ENCODE measurements around the gene FRAS1. TPM values are rescaled to one million over a fixed set of nuclear protein-coding genes. Genes with fewer than 3 reads are reported as not detected.

Gene FRAS1
- total RNA-seq, 1 donor from 2014 or later, result 163 TPM

DNA sequence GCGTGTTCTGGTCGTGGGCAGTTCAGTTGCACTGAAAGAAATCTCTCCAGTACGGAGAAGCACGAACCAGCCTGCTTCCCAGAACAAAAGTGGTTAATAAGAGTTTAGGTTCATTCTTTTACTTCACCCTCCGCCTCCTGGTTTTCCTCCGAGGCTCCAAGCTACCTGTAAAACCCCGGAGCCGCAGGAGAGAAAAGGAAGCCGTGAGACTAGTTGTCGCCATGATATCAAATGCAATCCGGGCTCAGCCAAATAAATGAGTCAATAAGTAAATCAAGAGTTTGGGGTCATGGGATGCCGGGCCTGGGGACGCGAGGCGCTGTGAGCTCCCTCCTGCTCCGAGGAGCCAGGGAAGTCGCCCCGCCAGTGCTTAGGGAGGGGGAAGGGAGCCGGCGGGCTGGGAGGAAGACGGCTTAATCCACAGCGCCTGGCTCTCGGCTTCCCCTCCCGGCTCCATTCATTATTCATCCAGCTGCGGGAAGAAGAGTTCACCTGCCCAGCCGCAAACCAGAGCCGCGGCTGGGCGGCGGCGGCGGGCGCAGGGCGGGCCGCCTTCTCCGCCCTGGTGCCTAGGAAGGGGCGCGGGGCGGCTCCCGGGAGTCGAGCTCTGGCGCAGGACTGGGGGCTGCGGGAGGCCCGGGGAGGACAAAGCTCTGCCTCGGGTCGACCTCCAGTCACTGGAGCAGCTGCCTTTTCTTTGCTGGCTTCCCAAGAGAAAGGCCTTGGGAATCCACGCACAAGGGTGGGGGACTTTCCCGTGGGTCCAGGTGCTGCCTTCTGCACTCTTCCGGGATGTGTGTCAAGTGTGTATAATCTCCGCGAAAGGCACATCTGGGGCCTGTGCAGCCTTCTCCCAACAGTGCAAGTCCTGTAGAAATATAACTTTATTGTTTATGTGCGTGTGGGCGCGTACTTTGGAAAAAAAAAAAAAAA, 1.7 kb downstream of the FRAS1 start:
- no peaks in the 10 kb centered on the region for H3K9me3 Mint-ChIP-seq (ENCODE audit: low read depth)
- peaks cover 16% of the 10 kb centered on the region for H3K4me1 Mint-ChIP-seq (ENCODE audit: low read depth)
- TF ChIP-seq, protein P1, sequence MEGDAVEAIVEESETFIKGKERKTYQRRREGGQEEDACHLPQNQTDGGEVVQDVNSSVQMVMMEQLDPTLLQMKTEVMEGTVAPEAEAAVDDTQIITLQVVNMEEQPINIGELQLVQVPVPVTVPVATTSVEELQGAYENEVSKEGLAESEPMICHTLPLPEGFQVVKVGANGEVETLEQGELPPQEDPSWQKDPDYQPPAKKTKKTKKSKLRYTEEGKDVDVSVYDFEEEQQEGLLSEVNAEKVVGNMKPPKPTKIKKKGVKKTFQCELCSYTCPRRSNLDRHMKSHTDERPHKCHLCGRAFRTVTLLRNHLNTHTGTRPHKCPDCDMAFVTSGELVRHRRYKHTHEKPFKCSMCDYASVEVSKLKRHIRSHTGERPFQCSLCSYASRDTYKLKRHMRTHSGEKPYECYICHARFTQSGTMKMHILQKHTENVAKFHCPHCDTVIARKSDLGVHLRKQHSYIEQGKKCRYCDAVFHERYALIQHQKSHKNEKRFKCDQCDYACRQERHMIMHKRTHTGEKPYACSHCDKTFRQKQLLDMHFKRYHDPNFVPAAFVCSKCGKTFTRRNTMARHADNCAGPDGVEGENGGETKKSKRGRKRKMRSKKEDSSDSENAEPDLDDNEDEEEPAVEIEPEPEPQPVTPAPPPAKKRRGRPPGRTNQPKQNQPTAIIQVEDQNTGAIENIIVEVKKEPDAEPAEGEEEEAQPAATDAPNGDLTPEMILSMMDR (IDR thresholded peaks at IDR 0.05; ENCODE audit: unreplicated experiment), result no peak
- H3K27ac Mint-ChIP-seq, result peak overlapping the region; percentile 93
- no peaks in the 10 kb centered on the region for H3K36me3 Mint-ChIP-seq (ENCODE audit: insufficient read depth)
- DNase-seq (ENCODE audit: low spot score, unreplicated experiment), result peak; percentile 48
- H3K4me3 Mint-ChIP-seq (ENCODE audit: low read depth), result peak overlapping the region; percentile 88
- H3K27me3 Mint-ChIP-seq, result no peaks in the 10 kb centered on the region

DNA sequence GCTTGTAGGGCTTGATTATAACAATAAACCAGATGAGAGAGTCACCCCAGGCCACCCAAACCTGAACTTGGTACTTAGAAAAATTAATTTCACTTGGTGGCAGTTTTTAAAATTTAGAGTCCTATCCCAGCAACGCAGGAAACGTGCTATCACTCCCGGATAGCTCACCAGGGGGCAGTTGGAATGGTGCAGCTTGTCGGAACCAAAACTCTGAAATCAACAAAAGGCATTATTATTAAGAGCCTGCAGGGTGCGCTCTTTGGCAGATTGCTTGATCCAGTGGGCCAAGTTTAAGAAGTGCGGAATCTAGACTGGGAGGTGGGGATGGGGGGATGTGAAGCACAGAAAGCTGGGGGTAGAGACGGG, 2.4 kb downstream of the FRAS1 start:
- Mint-ChIP-seq H3K4me1 (ENCODE audit: low read depth) (peaks cover 16% of the 10 kb centered on the region), H3K27ac (peak overlapping the region; percentile 93), H3K27me3 (no peaks in the 10 kb centered on the region), H3K9me3 (ENCODE audit: low read depth) (no peaks in the 10 kb centered on the region), H3K36me3 (ENCODE audit: insufficient read depth) (no peaks in the 10 kb centered on the region), H3K4me3 (ENCODE audit: low read depth) (peak overlapping the region; percentile 88)
- TF ChIP-seq, protein P1 (IDR thresholded peaks at IDR 0.05; ENCODE audit: unreplicated experiment), result peak; percentile 74
- peak; percentile 41 for DNase-seq (ENCODE audit: low spot score, unreplicated experiment)

DNA sequence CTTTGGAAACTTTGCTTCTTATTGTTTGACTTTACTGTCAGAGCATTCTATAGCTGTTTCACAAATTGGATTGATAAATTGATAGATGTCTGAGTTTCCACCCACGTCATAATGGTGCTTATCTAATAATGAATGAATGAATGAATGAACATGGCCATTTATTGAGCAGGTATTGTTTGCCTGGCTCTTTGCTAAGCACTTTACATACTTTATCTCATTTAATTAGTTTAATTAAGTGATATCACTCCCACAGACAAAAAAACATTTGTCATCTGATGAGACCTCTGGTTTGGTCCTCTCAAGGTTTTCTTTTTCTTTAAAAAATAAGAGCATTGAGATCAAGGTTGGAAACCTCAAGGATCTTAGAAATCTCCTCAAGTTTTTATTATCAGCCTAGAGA, 2.8 kb downstream of the FRAS1 start:
- no peaks in the 10 kb centered on the region for H3K9me3 Mint-ChIP-seq (ENCODE audit: low read depth)
- H3K4me1 Mint-ChIP-seq (ENCODE audit: low read depth), result peaks cover 16% of the 10 kb centered on the region
- DNase-seq (ENCODE audit: low spot score, unreplicated experiment), result no peak
- peak overlapping the region; percentile 20 for H3K27ac Mint-ChIP-seq
- no peaks in the 10 kb centered on the region for H3K36me3 Mint-ChIP-seq (ENCODE audit: insufficient read depth)
- TF ChIP-seq, protein P1 (IDR thresholded peaks at IDR 0.05; ENCODE audit: unreplicated experiment), result no peak
- H3K4me3 Mint-ChIP-seq (ENCODE audit: low read depth), result peak overlapping the region; percentile 88
- H3K27me3 Mint-ChIP-seq, result no peaks in the 10 kb centered on the region

DNA sequence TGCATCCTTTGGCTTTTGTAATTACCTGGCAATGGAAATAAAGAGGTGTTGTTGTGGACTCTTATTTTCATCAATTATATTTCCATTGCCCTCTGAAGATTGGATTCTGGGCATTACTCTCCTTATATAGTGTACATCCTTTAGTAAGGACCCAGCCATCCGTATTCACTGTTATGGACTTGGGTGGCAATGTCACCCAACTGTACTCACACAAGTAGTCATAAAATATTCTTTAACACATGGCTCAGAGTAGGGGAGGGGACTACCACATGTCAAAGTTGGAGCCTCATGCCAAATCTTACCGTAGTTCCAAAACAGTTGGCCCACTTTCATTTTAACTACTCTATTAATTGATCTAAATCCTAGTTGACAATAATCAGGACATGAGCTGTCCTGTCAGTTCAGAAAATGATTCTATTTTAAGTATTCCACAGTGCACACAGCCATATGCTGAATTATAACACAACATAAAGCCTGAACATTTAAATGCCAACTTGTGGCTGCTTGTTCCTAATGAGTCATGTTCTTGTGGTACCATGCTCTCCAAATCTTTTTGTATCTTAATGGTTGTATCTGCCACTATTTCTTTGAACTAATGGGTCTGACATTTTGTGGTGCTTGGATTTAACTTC, 4.9 kb downstream of the FRAS1 start:
- Mint-ChIP-seq H3K36me3 (ENCODE audit: insufficient read depth) (peaks cover 9% of the 10 kb centered on the region), H3K27ac (no peak overlapping the region), H3K4me3 (ENCODE audit: low read depth) (no peak overlapping the region), H3K9me3 (ENCODE audit: low read depth) (no peaks in the 10 kb centered on the region), H3K27me3 (no peaks in the 10 kb centered on the region), H3K4me1 (ENCODE audit: low read depth) (peaks cover 21% of the 10 kb centered on the region)
- no peak for DNase-seq (ENCODE audit: low spot score, unreplicated experiment)
- TF ChIP-seq, protein P1 (IDR thresholded peaks at IDR 0.05; ENCODE audit: unreplicated experiment), result no peak

DNA sequence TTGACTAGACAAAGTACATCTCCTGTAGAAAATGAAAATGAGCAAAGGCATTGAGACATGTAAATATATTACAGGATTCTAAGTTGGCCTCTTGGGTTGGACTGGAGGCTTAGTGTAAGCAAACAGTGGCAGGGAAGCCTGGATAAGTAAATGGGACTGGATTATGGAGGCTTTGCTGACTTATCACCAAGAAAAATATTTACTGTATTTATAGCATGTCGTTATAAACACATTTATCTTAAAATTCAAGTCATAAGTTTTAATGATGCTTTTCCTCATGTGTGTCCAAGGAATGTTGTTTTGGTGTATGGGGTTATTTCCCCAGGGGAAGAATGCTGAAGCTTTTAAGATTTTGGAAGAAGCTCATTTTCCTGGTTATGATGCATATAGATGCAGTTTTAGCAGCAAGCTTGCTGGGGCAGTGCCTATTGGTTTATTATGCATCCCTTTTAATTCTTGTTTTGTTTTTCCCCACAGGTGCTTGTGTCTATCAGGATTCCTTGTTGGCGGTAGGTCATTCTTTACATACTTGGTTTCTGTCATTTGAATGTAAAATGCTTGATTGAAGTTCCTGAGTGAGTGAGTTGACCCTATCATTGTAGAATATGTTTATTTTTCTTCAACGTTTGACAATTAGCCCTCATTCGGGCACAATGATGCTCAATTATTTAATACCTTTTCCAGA, 8.5 kb downstream of the FRAS1 start:
- Mint-ChIP-seq H3K4me3 (ENCODE audit: low read depth) (no peak overlapping the region), H3K4me1 (ENCODE audit: low read depth) (peaks cover 21% of the 10 kb centered on the region)
- no peak for DNase-seq (ENCODE audit: low spot score, unreplicated experiment)

More for the DNA sequence above, 8.5 kb downstream of the FRAS1 start:
- TF ChIP-seq, protein P1 (IDR thresholded peaks at IDR 0.05; ENCODE audit: unreplicated experiment), result no peak
- peaks cover 22% of the 10 kb centered on the region for H3K36me3 Mint-ChIP-seq (ENCODE audit: insufficient read depth)
- no peaks in the 10 kb centered on the region for H3K27me3 Mint-ChIP-seq
- H3K9me3 Mint-ChIP-seq (ENCODE audit: low read depth), result no peaks in the 10 kb centered on the region
- H3K27ac Mint-ChIP-seq, result no peak overlapping the region

Measured in progenitor cell of endocrine pancreas (in vitro differentiated cells).